ENCODE measurements around the gene TFIP11.

- no peak for TF ChIP-seq GABPA (IDR thresholded peaks at IDR 0.05 in 1 of 2, conservative IDR thresholded peaks at IDR 0.05 in 1 of 2)
- no peak for TF ChIP-seq CTCF (IDR thresholded peaks at IDR 0.05; ENCODE audit: low read depth, low read length, missing input control)
- TF ChIP-seq ATF3 (IDR thresholded peaks at IDR 0.05), result no peak
- no peak for TF ChIP-seq YY1 (IDR thresholded peaks at IDR 0.05)
- no peak for TF ChIP-seq RAD21 (IDR thresholded peaks at IDR 0.05)
- TF ChIP-seq MAX (IDR thresholded peaks at IDR 0.05), result no peak
- TF ChIP-seq EGR1 (IDR thresholded peaks at IDR 0.05; ENCODE audit: low read depth in 2 of 2), result no peak
- TF ChIP-seq HNF4G (IDR thresholded peaks at IDR 0.05), result no peak
- TF ChIP-seq RXRA (IDR thresholded peaks at IDR 0.05), result no peak
Measured at GRCh38 chr22:26522592-26522991, 10.3 kb upstream of the TFIP11 start.

Measured in liver (tissue), 3 donors.